ENCODE data around the gene GPATCH4.

GRCh38 chr1:156644640-156645039 is 43.4 kb upstream of the GPATCH4 start:
- no peak for TF ChIP-seq POLR2A (IDR thresholded peaks at IDR 0.05; ENCODE audit: low read depth, low read length)
- TF ChIP-seq TAF1 (IDR thresholded peaks at IDR 0.05; ENCODE audit: low read depth, low read length), result no peak

Data from GM12891 (cell line).